Measurements from ENCODE around the gene EHMT1.

EHMT1 gene

DNA sequence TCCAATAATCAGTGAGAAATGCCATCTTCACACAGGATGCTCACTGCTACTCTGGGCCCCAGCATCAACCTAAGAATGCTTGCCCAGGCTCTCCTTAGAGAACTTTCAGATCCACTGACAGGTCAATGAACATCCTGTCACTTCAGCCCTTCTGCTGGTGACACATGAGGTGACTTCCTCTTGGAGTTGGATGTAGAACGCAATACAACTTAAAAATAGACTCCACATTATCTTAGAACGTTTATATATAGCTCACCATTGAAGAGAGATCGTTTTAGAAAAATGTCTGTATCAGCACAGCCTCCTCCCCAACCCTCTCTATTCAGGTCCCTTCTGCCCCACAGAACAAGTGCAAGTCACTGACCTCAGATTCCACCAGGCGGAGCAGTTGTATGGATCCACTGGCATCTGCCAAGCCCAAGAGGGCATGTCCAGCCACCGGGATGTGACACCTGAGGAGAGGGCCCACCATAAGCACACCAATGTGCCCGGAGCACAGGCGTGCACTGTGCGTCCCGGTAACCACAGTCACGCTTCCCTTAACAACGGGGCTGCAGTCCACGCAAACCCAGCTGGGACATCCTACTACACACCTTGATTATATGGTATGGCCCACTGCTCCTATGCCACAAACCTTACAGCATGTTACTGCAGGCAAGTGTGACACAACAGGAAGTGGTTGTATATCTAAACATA is 42.9 kb upstream of the EHMT1 start:
- H3K27ac ChIP-seq = no peak overlapping the region
- H3K4me3 ChIP-seq (ENCODE audit: low read depth, low read length) = no peak overlapping the region
- no peaks in the 10 kb centered on the region for H3K27me3 ChIP-seq (ENCODE audit: insufficient read depth, low read depth, severe bottlenecking)
- peaks cover 56% of the 10 kb centered on the region for H3K36me3 ChIP-seq
- no peaks in the 10 kb centered on the region for H3K9me3 ChIP-seq (ENCODE audit: severe bottlenecking)
- TF ChIP-seq CTCF (IDR thresholded peaks at IDR 0.05; ENCODE audit: low read depth, low read length) = no peak
- DNase-seq = no peak

GRCh38 chr9:137578518-137579258 is 40.1 kb upstream of the EHMT1 start, which contains the start of gene DPH7:
DPH7 (minus strand) TSS chr9:137578925; CDS start chr9:137578777, 148 bp downstream.
- Histone ChIP-seq H3K36me3 (peaks cover 69% of the 10 kb centered on the region), H3K27ac (peak within 1 kb of the TSS; percentile 95), H3K27me3 (ENCODE audit: insufficient read depth, low read depth, severe bottlenecking) (no peaks in the 10 kb centered on the region), H3K9me3 (ENCODE audit: severe bottlenecking) (no peaks in the 10 kb centered on the region), H3K4me3 (ENCODE audit: low read depth, low read length) (peak within 1 kb of the TSS; percentile 91)
- peak; percentile 95 for DNase-seq
- peak; percentile 94 for TF ChIP-seq CTCF (IDR thresholded peaks at IDR 0.05; ENCODE audit: low read depth, low read length)

DNA sequence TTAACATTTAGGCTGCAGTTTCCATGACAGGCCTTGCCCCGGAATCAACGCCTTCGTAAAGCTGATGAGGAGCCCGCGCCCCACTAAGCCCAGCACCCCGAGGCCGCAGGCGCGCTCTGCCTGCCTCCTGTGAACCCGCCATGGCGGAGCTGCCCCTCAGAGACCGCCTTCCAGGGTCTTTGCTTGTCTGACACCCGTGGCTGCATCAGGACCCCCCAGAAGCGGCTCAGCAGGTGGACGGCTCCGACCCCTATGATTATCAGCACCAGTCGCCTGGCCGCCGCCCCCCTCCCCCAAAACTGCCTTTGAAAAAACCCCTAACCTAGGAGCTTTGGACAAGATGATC is 39.6 kb upstream of the EHMT1 start:
- peak overlapping the region; percentile 32 for H3K4me3 ChIP-seq (ENCODE audit: low read depth, low read length)
- peaks cover 68% of the 10 kb centered on the region for H3K36me3 ChIP-seq
- H3K27me3 ChIP-seq (ENCODE audit: insufficient read depth, low read depth, severe bottlenecking) = no peaks in the 10 kb centered on the region
- no peaks in the 10 kb centered on the region for H3K9me3 ChIP-seq (ENCODE audit: severe bottlenecking)
- peak overlapping the region; percentile 95 for H3K27ac ChIP-seq
- no peak for TF ChIP-seq CTCF (IDR thresholded peaks at IDR 0.05; ENCODE audit: low read depth, low read length)
- DNase-seq = no peak

- DNase-seq = no peak
- Histone ChIP-seq H3K36me3 (peaks cover 69% of the 10 kb centered on the region), H3K27ac (no peak overlapping the region), H3K4me3 (ENCODE audit: low read depth, low read length) (no peak overlapping the region), H3K9me3 (ENCODE audit: severe bottlenecking) (no peaks in the 10 kb centered on the region), H3K27me3 (ENCODE audit: insufficient read depth, low read depth, severe bottlenecking) (no peaks in the 10 kb centered on the region)
- no peak for TF ChIP-seq CTCF (IDR thresholded peaks at IDR 0.05; ENCODE audit: low read depth, low read length)
Measured at GRCh38 chr9:137580209-137580953, 38.4 kb upstream of the EHMT1 start.

DNA sequence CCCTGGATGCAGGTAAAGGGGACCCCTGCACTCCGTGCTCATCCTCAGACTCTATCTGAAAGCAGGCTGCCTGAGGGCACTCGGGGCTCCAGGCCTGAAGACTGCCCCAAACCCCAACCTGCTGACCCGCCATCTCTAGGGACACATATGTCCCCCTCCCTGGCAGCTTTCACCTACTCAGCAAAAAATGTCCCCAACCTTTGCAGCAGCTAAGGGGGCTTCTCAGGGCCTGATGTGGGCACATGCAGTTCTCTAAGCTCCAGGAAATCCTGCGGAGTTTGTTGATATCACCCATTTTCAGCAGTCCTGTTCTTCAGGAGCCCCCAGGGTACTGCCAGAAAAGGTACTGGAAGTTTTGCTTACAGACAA is 37.9 kb upstream of the EHMT1 start:
- no peak overlapping the region for H3K4me3 ChIP-seq (ENCODE audit: low read depth, low read length)
- H3K9me3 ChIP-seq (ENCODE audit: severe bottlenecking) = no peaks in the 10 kb centered on the region
- no peaks in the 10 kb centered on the region for H3K27me3 ChIP-seq (ENCODE audit: insufficient read depth, low read depth, severe bottlenecking)
- DNase-seq = no peak
- H3K27ac ChIP-seq = no peak overlapping the region
- no peak for TF ChIP-seq CTCF (IDR thresholded peaks at IDR 0.05; ENCODE audit: low read depth, low read length)
- peaks cover 69% of the 10 kb centered on the region for H3K36me3 ChIP-seq
